Tongue (tissue), 2 donors: ENCODE measurements around the gene MMP17. TPM values are rescaled to one million over a fixed set of nuclear protein-coding genes. Genes with fewer than 3 reads are reported as not detected.

Experiments used
- DNase-seq: peaks from one replicate; pipeline ENCODE4 v3.0.0-alpha.2; 2015
- total RNA-seq: library from RNA; depleted of rRNA; stranded (reverse); fragments of >200 nt; gene quantifications from one replicate; pipeline ENCODE4 v1.2.3, GENCODE V29; 2014

The MMP17 gene
- total RNA-seq, 1 donor from 2014 or later: 6.8 TPM

GRCh38 chr12:131850856-131851559 lies 22.8 kb downstream of the MMP17 start:
- no peak for DNase-seq

- no peak for DNase-seq
Observed at GRCh38 chr12:131851741-131852550, 23.8 kb downstream of the MMP17 start.

GRCh38 chr12:131852551-131853299 lies 24.5 kb downstream of the MMP17 start:
- no peak for DNase-seq

GRCh38 chr12:131853832-131854797 lies 25.9 kb downstream of the MMP17 start:
- DNase-seq: no peak

GRCh38 chr12:131854861-131855476 lies 26.8 kb downstream of the MMP17 start:
- no peak for DNase-seq

GRCh38 chr12:131855521-131856142 lies 27.4 kb downstream of the MMP17 start:
- no peak for DNase-seq

- DNase-seq: no peak
Observed at GRCh38 chr12:131856366-131857097, 28.3 kb downstream of the MMP17 start.

GRCh38 chr12:131857908-131858850 lies 30.0 kb downstream of the MMP17 start:
- DNase-seq: no peak

- peak; percentile 56 for DNase-seq
Observed at GRCh38 chr12:131860472-131861260, 32.5 kb downstream of the MMP17 start.

- DNase-seq: no peak
Observed at GRCh38 chr12:131861261-131862083, 33.3 kb downstream of the MMP17 start.

- no peak for DNase-seq
Observed at GRCh38 chr12:131862084-131862441, 33.9 kb downstream of the MMP17 start.

GRCh38 chr12:131862600-131862993 lies 34.4 kb downstream of the MMP17 start:
- no peak for DNase-seq

- DNase-seq: no peak
Observed at GRCh38 chr12:131862994-131863710, 35.0 kb downstream of the MMP17 start.

GRCh38 chr12:131863711-131864396 lies 35.7 kb downstream of the MMP17 start:
- peak; percentile 12 for DNase-seq

- DNase-seq: no peak
Observed at GRCh38 chr12:131864469-131864868, 36.3 kb downstream of the MMP17 start.
